Endothelial cell of umbilical vein (primary cell): ENCODE data around the gene LHFPL2. TPM values are rescaled to one million over a fixed set of nuclear protein-coding genes. Genes with fewer than 3 reads are reported as not detected.

ENCODE experiments used
- BruUV-seq: library from RNA; stranded (reverse); fragments of 400-500 nt; replicated peaks from 2 replicates; lab custom pipeline; 2021; lab: Mats Ljungman, UMichigan
- CTCF ChIA-PET: fragments of 300-600, 350-600 bp; sonication (Branson Sonifier 250); formaldehyde crosslinking; loops from one replicate; lab custom pipeline; 2021; ENCODE audit warnings: antibody characterized with exemption, inconsistent platforms; lab: Charles Lee
- POLR2A ChIA-PET: fragments of 300-600, 350-600 bp; sonication (Branson Sonifier 250); formaldehyde crosslinking; loops from one replicate; lab custom pipeline; 2021; ENCODE audit warnings: antibody characterized with exemption, inconsistent platforms; lab: Charles Lee
- DNase-seq: peaks from one replicate; pipeline ENCODE4 v3.0.0-alpha.2; 2011; ENCODE audit warnings: low read depth, low spot score
- FAIRE-seq: peaks from 2 replicates; lab custom pipeline; 2011; peaks lifted over from hg19 to GRCh38; lab: Jason Lieb, UNC
- H2AFZ ChIP-seq: 2 replicates; pipeline ENCODE4 v1.6.0; 2012; ENCODE audit warnings: low read depth, low read length, control low read depth, inconsistent platforms
- H3K27ac ChIP-seq: 2 replicates; pipeline ENCODE4 v1.5.1; 2011; ENCODE audit warnings: low read depth, mild to moderate bottlenecking, control low read depth, low read length, moderate library complexity; ENCODE audit not compliant: insufficient read depth
- H3K27me3 ChIP-seq, 2 experiments: 2 replicates each; pipeline versions ENCODE4 v1.6.0 to v1.6.1; 2011; ENCODE audit warnings: low read length in 2 of 2, mixed read lengths in 1 of 2; ENCODE audit not compliant: control insufficient read depth in 2 of 2, insufficient read depth in 2 of 2
- H3K36me3 ChIP-seq, 2 experiments: 2 replicates in 1 of 2; 3 replicates in 1 of 2; pipeline ENCODE4 v1.5.1; 2011; ENCODE audit warnings: low read length in 2 of 2, mild to moderate bottlenecking in 1 of 2, moderate library complexity in 1 of 2; ENCODE audit not compliant: control insufficient read depth in 2 of 2, insufficient read depth in 2 of 2; ENCODE audit errors: extremely low read depth in 1 of 2
- H3K4me1 ChIP-seq: 3 replicates; pipeline ENCODE4 v1.5.1; 2011; ENCODE audit warnings: mild to moderate bottlenecking, low read length; ENCODE audit not compliant: control insufficient read depth, insufficient read depth; ENCODE audit errors: extremely low read depth
- H3K4me2 ChIP-seq: 2 replicates; pipeline ENCODE4 v1.6.1; 2011; ENCODE audit warnings: low read length, control low read depth, mixed read lengths; ENCODE audit not compliant: insufficient read depth
- H3K4me3 ChIP-seq, 3 experiments: fragments of 200-600 bp in 1 of 3; sonication (generic), shearing (Covaris generic) in 1 of 3; replicated peaks in 1 of 3; 2 replicates each; pipeline ENCODE4 v1.5.1; 2011 to 2016; ENCODE audit warnings: control low read depth in 3 of 3, low read length in 3 of 3, mild to moderate bottlenecking in 2 of 3, inconsistent platforms in 1 of 3, low read depth in 1 of 3, moderate library complexity in 1 of 3; ENCODE audit not compliant: insufficient read depth in 1 of 3
- H3K79me2 ChIP-seq: 2 replicates; pipeline ENCODE4 v1.6.0; 2012; ENCODE audit warnings: low read length, inconsistent platforms; ENCODE audit not compliant: control insufficient read depth, insufficient read depth
- H3K9ac ChIP-seq: replicated peaks from 2 replicates; pipeline ENCODE3; 2011; ENCODE audit warnings: low read length, control low read depth; ENCODE audit not compliant: insufficient read depth; ENCODE audit errors: extremely low read depth
- H3K9me1 ChIP-seq: replicated peaks from 3 replicates; pipeline ENCODE4 v1.6.0; 2011; ENCODE audit warnings: mild to moderate bottlenecking, low read length; ENCODE audit not compliant: control insufficient read depth, insufficient read depth; ENCODE audit errors: extremely low read depth
- H3K9me3 ChIP-seq: replicated peaks from 2 replicates; pipeline ENCODE4 v1.5.1; 2012; ENCODE audit warnings: low read length, inconsistent platforms; ENCODE audit not compliant: control insufficient read depth, insufficient read depth
- H4K20me1 ChIP-seq: replicated peaks from 2 replicates; pipeline ENCODE3; 2011; ENCODE audit warnings: mild to moderate bottlenecking, low read length; ENCODE audit not compliant: control insufficient read depth, insufficient read depth; ENCODE audit errors: extremely low read depth
- CTCF ChIP-seq, 2 donors: IDR thresholded peaks; 1 replicate in 1 of 2; 2 replicates in 1 of 2; pipeline ENCODE4 v1.5.1; 2011; ENCODE audit warnings: low read length in 2 of 2, mild to moderate bottlenecking in 2 of 2, moderate library complexity in 2 of 2, control low read depth in 1 of 2, inconsistent platforms in 1 of 2, low read depth in 1 of 2; ENCODE audit not compliant: insufficient read depth in 1 of 2; ENCODE audit errors: extremely low read depth in 1 of 2
- EZH2 ChIP-seq: IDR thresholded peaks from 2 replicates; pipeline ENCODE4 v1.6.1; 2012; ENCODE audit warnings: borderline replicate concordance, low read depth, mild to moderate bottlenecking, moderate library complexity, low read length, inconsistent platforms; ENCODE audit not compliant: severe bottlenecking
- FOS ChIP-seq: IDR thresholded peaks from 2 replicates; pipeline ENCODE4 v1.6.1; 2011; ENCODE audit warnings: mild to moderate bottlenecking, low read length, moderate library complexity, borderline replicate concordance; ENCODE audit not compliant: insufficient read depth
- GATA2 ChIP-seq: IDR thresholded peaks from 2 replicates; pipeline ENCODE4 v1.7.0; 2011; ENCODE audit warnings: low read depth, mild to moderate bottlenecking, moderate library complexity, mixed read lengths, low read length; ENCODE audit not compliant: insufficient read length, insufficient read depth
- JUN ChIP-seq: IDR thresholded peaks from 2 replicates; pipeline ENCODE4 v1.6.1; 2011; ENCODE audit warnings: borderline replicate concordance, low read depth; ENCODE audit not compliant: insufficient read length, insufficient read depth
- MYC ChIP-seq: IDR thresholded peaks from one replicate; pipeline ENCODE4 v1.6.1; 2011; ENCODE audit warnings: mild to moderate bottlenecking, low read depth, low read length
- POLR2A ChIP-seq: IDR thresholded peaks from 2 replicates; pipeline ENCODE4 v1.6.1; 2012; ENCODE audit warnings: low read depth, mild to moderate bottlenecking, control low read depth, low read length
- POLR2AphosphoS5 ChIP-seq: IDR thresholded peaks from 2 replicates; pipeline ENCODE4 v1.6.1; 2012; ENCODE audit warnings: low read depth, mild to moderate bottlenecking, control low read depth, low read length, moderate library complexity; ENCODE audit not compliant: insufficient read depth
- dilution Hi-C: fragments of 300-500 bp; cut with MboI; formaldehyde crosslinking; loops from one replicate; pipeline ENCODE4 v1.15.0; 2019; ENCODE audit warnings: low sequenced_read_pairs; ENCODE audit not compliant: extremely low pct_ligation_motif_present
- intact Hi-C: fragments of 100-400 bp; cut with micrococcal nuclease; formaldehyde crosslinking; loops from one replicate; pipeline ENCODE4 v1.10.0; 2022
- polyA plus RNA-seq, 4 experiments: library from polyadenylated mRNA; depleted of rRNA in 3 of 4; stranded (reverse) in 3 of 4; unstranded in 1 of 4; fragments of >200 nt; gene quantifications; 2 replicates each; pipeline versions ENCODE4 v1.2.1 to v1.2.3, GENCODE V29; 2011 to 2012; ENCODE audit warnings: missing spikeins in 1 of 4
- total RNA-seq: library from RNA; stranded (reverse); gene quantifications from 2 replicates; pipeline ENCODE4 v1.2.3, GENCODE V29; 2021
- TF ChIP-seq, protein P1 (sequence below): IDR thresholded peaks from 2 replicates; pipeline ENCODE4 v1.6.1; 2011; ENCODE audit not compliant: insufficient read depth, insufficient read length

LHFPL2 gene
- total and polyA plus RNA-seq, 2 donors (not counting 3 experiments of a cell fraction or from before 2014, with no cell fraction given), result 9.6 to 36.3 TPM

DNA sequence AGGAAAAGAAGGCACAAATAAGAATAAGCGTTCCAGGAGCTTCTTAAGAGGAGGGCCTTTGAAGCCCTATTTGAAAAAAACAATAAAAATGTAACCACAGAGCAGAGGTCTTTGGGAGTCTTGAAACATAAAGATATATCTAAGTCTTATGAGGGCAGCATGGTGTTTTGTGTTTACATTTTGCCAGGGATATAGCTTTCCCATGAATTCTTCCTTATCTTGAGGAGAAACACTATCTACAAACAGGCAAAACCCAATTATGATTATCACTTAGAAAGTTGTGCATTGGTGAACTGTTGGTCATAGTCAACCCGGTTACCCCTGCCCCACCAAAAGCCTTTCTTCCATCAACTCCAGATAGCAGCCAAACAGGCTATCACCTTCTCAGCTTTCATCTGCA, 23.6 kb upstream of the LHFPL2 start:
- CTCF ChIA-PET, result interaction anchor here (1.1 to 1.3 kb wide), 2 partner anchors 22 to 24 kb away, joined by 3 read pairs; no protein-coding TSS in a partner anchor
- POLR2A ChIA-PET, result no interaction called here
- H3K36me3 ChIP-seq, result no peaks in the 10 kb centered on the region
- intact Hi-C loops, result no loop called here
- H4K20me1 ChIP-seq, result no peaks in the 10 kb centered on the region
- FAIRE-seq (no peak), DNase-seq (no peak)
- no peaks in the 10 kb centered on the region for H3K4me1 ChIP-seq
- TF ChIP-seq POLR2A, result no peak
- no peak for TF ChIP-seq JUN
- no peak for TF ChIP-seq MYC
- TF ChIP-seq POLR2AphosphoS5, result no peak
- TF ChIP-seq FOS, result no peak
- TF ChIP-seq EZH2, result no peak
- peaks cover 0 to 2% of the 10 kb centered on the region in 2 experiments for H3K27me3 ChIP-seq
- H3K79me2 ChIP-seq, result no peaks in the 10 kb centered on the region
- H3K4me3 ChIP-seq, result no peak overlapping the region
- no peak overlapping the region for H3K4me2 ChIP-seq
- H3K27ac ChIP-seq, result no peak overlapping the region
- dilution Hi-C loops, result no loop called here
- H3K9me1 ChIP-seq, result no peaks in the 10 kb centered on the region
- no peaks in the 10 kb centered on the region for H3K9me3 ChIP-seq
- no peak overlapping the region for H3K9ac ChIP-seq
- H2AFZ ChIP-seq, result no peak overlapping the region
- no TSS peak for BruUV-seq

- H3K27me3 ChIP-seq, result peaks cover 0 to 2% of the 10 kb centered on the region in 2 experiments
- no peak overlapping the region for H3K4me2 ChIP-seq
- H4K20me1 ChIP-seq, result no peaks in the 10 kb centered on the region
- DNase-seq (no peak), FAIRE-seq (no peak)
- BruUV-seq, result no TSS peak
- no peaks in the 10 kb centered on the region for H3K79me2 ChIP-seq
- H3K4me3 ChIP-seq, result no peak overlapping the region
- no peak overlapping the region for H3K27ac ChIP-seq
- H3K4me1 ChIP-seq, result no peaks in the 10 kb centered on the region
- no peak overlapping the region for H3K9ac ChIP-seq
- no peaks in the 10 kb centered on the region for H3K9me1 ChIP-seq
- intact Hi-C loops (no loop called here), dilution Hi-C loops (no loop called here)
- H3K9me3 ChIP-seq, result no peaks in the 10 kb centered on the region
- TF ChIP-seq GATA2 (no peak), MYC (no peak), FOS (no peak), EZH2 (no peak), POLR2A (no peak), JUN (no peak), POLR2AphosphoS5 (no peak), CTCF (IDR thresholded peaks at IDR 0.05; ENCODE audit: extremely low read depth in 1 of 2, insufficient read depth in 1 of 2, low read depth in 1 of 2, low read length in 2 of 2) (no peak)
- TF ChIP-seq, protein P1, sequence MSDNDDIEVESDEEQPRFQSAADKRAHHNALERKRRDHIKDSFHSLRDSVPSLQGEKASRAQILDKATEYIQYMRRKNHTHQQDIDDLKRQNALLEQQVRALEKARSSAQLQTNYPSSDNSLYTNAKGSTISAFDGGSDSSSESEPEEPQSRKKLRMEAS, result no peak
- ChIA-PET CTCF (interaction anchor here (1.1 to 1.3 kb wide), 3 partner anchors 9 to 24 kb away, joined by 3 read pairs; no protein-coding TSS in a partner anchor), POLR2A (no interaction called here)
- H3K36me3 ChIP-seq, result no peaks in the 10 kb centered on the region
- H2AFZ ChIP-seq, result no peak overlapping the region
Observed at GRCh38 chr5:78671609-78672008, 23.0 kb upstream of the LHFPL2 start.
